ENCODE measurements around the gene DDX27.

DNA sequence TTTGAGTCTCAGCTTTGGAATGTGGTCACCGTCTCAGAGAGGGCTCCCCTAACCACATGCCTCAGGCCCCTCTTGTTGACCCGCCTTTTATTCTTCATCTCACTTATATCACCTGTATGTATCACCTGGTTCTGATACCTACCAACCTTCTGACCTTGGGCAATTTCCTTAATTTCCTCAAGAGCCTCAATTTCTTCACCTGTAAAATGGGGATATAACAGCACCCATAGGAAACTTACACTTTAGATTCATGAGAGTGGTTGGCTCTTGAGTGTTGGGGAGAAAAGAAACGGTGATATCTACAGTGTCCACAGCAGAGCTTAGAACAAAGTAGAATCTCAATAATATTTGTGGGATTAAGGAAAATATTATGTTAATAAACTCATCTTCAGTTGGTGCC is 4.0 kb upstream of the DDX27 start:
- TF ChIP-seq POLR2A (IDR thresholded peaks at IDR 0.05; ENCODE audit: control extremely low read depth in 1 of 2, low read depth in 2 of 2, low read length in 2 of 2) (no peak), MAX (IDR thresholded peaks at IDR 0.05) (no peak), CTCF (IDR thresholded peaks at IDR 0.05; ENCODE audit: control extremely low read depth in 1 of 3, insufficient read depth in 1 of 3, low read depth in 1 of 3, low read length in 3 of 3) (no peak), BACH1 (IDR thresholded peaks at IDR 0.05; ENCODE audit: low read length) (no peak), KDM1A (IDR thresholded peaks at IDR 0.05; ENCODE audit: borderline replicate concordance, low read length) (no peak), RFX5 (IDR thresholded peaks at IDR 0.05; ENCODE audit: borderline replicate concordance, low read depth, low read length) (no peak), HDAC6 (IDR thresholded peaks at IDR 0.05; ENCODE audit: low read depth, low read length) (no peak), CHD2 (IDR thresholded peaks at IDR 0.05; ENCODE audit: low read length) (no peak), SIN3A (conservative IDR thresholded peaks at IDR 0.05 in 1 of 2, IDR thresholded peaks at IDR 0.05 in 1 of 2; ENCODE audit: low read depth in 1 of 2, low read length in 2 of 2) (no peak), POLR2AphosphoS5 (IDR thresholded peaks at IDR 0.05; ENCODE audit: low read depth, low read length) (no peak), EZH2 (IDR thresholded peaks at IDR 0.05; ENCODE audit: low read depth, low read length, severe bottlenecking) (no peak), SRF (IDR thresholded peaks at IDR 0.05; ENCODE audit: low read depth, low read length) (no peak)
- TF ChIP-seq, protein P1, sequence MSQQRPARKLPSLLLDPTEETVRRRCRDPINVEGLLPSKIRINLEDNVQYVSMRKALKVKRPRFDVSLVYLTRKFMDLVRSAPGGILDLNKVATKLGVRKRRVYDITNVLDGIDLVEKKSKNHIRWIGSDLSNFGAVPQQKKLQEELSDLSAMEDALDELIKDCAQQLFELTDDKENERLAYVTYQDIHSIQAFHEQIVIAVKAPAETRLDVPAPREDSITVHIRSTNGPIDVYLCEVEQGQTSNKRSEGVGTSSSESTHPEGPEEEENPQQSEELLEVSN (IDR thresholded peaks at IDR 0.05): no peak

Measured in H1 (cell line).